ENCODE results near the gene FAM149B1.

Gene FAM149B1

GRCh38 chr10:73182568-73182967, 14.6 kb downstream of the FAM149B1 start:
- no peak for DNase-seq

- DNase-seq: no peak
These were observed 15.9 kb downstream of the FAM149B1 start for GRCh38 chr10:73183667-73184281.

GRCh38 chr10:73186266-73186665, 18.3 kb downstream of the FAM149B1 start:
- no peak for DNase-seq

GRCh38 chr10:73190188-73190587, 22.3 kb downstream of the FAM149B1 start:
- no peak for DNase-seq

GRCh38 chr10:73205081-73205480, 37.2 kb downstream of the FAM149B1 start:
- no peak for DNase-seq

- DNase-seq: no peak
These were observed 38.0 kb downstream of the FAM149B1 start for GRCh38 chr10:73205890-73206289.

GRCh38 chr10:73206385-73206784, 38.5 kb downstream of the FAM149B1 start:
- no peak for DNase-seq

- DNase-seq: no peak
These were observed 40.0 kb downstream of the FAM149B1 start for GRCh38 chr10:73207883-73208282.

- no peak for DNase-seq
These were observed 41.8 kb downstream of the FAM149B1 start for GRCh38 chr10:73209705-73210104.

- no peak for DNase-seq
These were observed 42.6 kb downstream of the FAM149B1 start for GRCh38 chr10:73210395-73211105.

GRCh38 chr10:73211106-73211811, 43.3 kb downstream of the FAM149B1 start:
- DNase-seq: no peak

GRCh38 chr10:73215749-73216148, 47.8 kb downstream of the FAM149B1 start:
- no peak for DNase-seq

GRCh38 chr10:73217628-73218027, 49.7 kb downstream of the FAM149B1 start:
- no peak for DNase-seq

- peak; percentile 8 for DNase-seq
These were observed 50.7 kb downstream of the FAM149B1 start for GRCh38 chr10:73218431-73219191.

GRCh38 chr10:73219384-73219783, 51.5 kb downstream of the FAM149B1 start:
- no peak for DNase-seq

GRCh38 chr10:73220989-73221388, 53.1 kb downstream of the FAM149B1 start:
- no peak for DNase-seq

GRCh38 chr10:73225518-73225917, 57.6 kb downstream of the FAM149B1 start:
- peak; percentile 13 for DNase-seq

GRCh38 chr10:73226663-73227062, 58.7 kb downstream of the FAM149B1 start:
- DNase-seq: no peak

- DNase-seq: no peak
These were observed 60.3 kb downstream of the FAM149B1 start for GRCh38 chr10:73228247-73228646.

GRCh38 chr10:73229567-73229966, 61.6 kb downstream of the FAM149B1 start:
- no peak for DNase-seq

- DNase-seq: no peak
These were observed 65.0 kb downstream of the FAM149B1 start for GRCh38 chr10:73232887-73233286.

GRCh38 chr10:73233883-73234282, 66.0 kb downstream of the FAM149B1 start:
- DNase-seq: no peak

- no peak for DNase-seq
These were observed 66.8 kb downstream of the FAM149B1 start for GRCh38 chr10:73234695-73235094.
